ENCODE results near the gene MAU2. TPM values are rescaled to one million over a fixed set of nuclear protein-coding genes. Genes with fewer than 3 reads are reported as not detected.

The MAU2 gene
- total RNA-seq, 4 donors from 2014 or later, result 59.5 to 220 (median 77.6) TPM

GRCh38 chr19:19361075-19361594 lies 40.5 kb downstream of the MAU2 start:
- H3K27me3 ChIP-seq, result no peaks in the 10 kb centered on the region
- 7% methylated on average over 14 of the region's 14 CpGs for WGBS
- DNase-seq (ENCODE audit: low spot score in 2 of 2), result peak; percentile 85 to 87
- H3K4me1 ChIP-seq, result peaks cover 21% of the 10 kb centered on the region
- peaks cover 20% of the 10 kb centered on the region for H3K36me3 ChIP-seq
- no peaks in the 10 kb centered on the region for H3K9me3 ChIP-seq
- peak overlapping the region; percentile 45 for H3K27ac ChIP-seq
- TF ChIP-seq CTCF (IDR thresholded peaks at IDR 0.05), result peak; percentile 71 to 88
- TF ChIP-seq POLR2A (IDR thresholded peaks at IDR 0.05), result no peak
- TF ChIP-seq EP300 (IDR thresholded peaks at IDR 0.05), result no peak
- peak in 1 of 3 donors; percentile 25 for TF ChIP-seq POLR2AphosphoS5 (IDR thresholded peaks at IDR 0.05)
- no peak overlapping the region for H3K4me3 ChIP-seq

DNA sequence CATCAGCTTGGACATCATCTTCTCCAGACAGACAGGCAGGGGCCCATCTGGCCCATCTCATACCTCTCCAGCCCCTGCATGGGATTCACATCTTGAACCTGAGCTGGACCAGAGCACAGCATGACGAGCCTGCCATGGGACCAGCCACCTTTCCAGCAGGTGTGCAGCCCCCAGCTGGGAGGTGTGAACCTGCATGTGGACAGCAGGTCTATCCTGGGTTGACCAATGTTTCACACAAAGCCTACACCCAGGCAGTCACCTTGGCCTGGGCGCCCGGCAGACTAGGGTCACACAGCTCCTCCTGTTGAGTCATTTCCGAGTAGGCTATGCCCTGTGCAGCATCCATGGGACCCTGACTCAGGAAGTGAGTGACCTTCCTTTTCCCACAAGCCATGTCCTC lies 41.4 kb downstream of the MAU2 start:
- no peaks in the 10 kb centered on the region for H3K9me3 ChIP-seq
- H3K27ac ChIP-seq, result no peak overlapping the region
- peaks cover 10% of the 10 kb centered on the region for H3K36me3 ChIP-seq
- DNase-seq (ENCODE audit: low spot score in 2 of 2), result no peak
- H3K4me3 ChIP-seq, result no peak overlapping the region
- no peaks in the 10 kb centered on the region for H3K27me3 ChIP-seq
- TF ChIP-seq POLR2AphosphoS5 (IDR thresholded peaks at IDR 0.05) (no peak), CTCF (IDR thresholded peaks at IDR 0.05) (no peak), EP300 (IDR thresholded peaks at IDR 0.05) (no peak), POLR2A (IDR thresholded peaks at IDR 0.05) (no peak)
- 100% methylated on average over 3 of the region's 4 CpGs for WGBS
- peaks cover 30% of the 10 kb centered on the region for H3K4me1 ChIP-seq

GRCh38 chr19:19366434-19367396 lies 46.1 kb downstream of the MAU2 start:
- Histone ChIP-seq H3K4me3 (no peak overlapping the region), H3K9me3 (no peaks in the 10 kb centered on the region), H3K27ac (no peak overlapping the region), H3K4me1 (peaks cover 23% of the 10 kb centered on the region), H3K27me3 (no peaks in the 10 kb centered on the region), H3K36me3 (no peaks in the 10 kb centered on the region)
- no peak for DNase-seq (ENCODE audit: low spot score in 2 of 2)
- TF ChIP-seq CTCF (IDR thresholded peaks at IDR 0.05) (peak; percentile 82 to 91), POLR2A (IDR thresholded peaks at IDR 0.05) (no peak)
- 45% methylated on average over 17 of the region's 18 CpGs for WGBS

- TF ChIP-seq EP300 (IDR thresholded peaks at IDR 0.05) (no peak), CTCF (IDR thresholded peaks at IDR 0.05) (no peak), POLR2AphosphoS5 (IDR thresholded peaks at IDR 0.05) (no peak), POLR2A (IDR thresholded peaks at IDR 0.05) (no peak)
- DNase-seq (ENCODE audit: low spot score in 2 of 2), result no peak
- no peak overlapping the region for H3K4me3 ChIP-seq
- no peaks in the 10 kb centered on the region for H3K36me3 ChIP-seq
- WGBS, result 68% methylated on average over 4 of the region's 7 CpGs
- H3K4me1 ChIP-seq, result peaks cover 29% of the 10 kb centered on the region
- H3K27ac ChIP-seq, result no peak overlapping the region
- no peaks in the 10 kb centered on the region for H3K9me3 ChIP-seq
- H3K27me3 ChIP-seq, result no peaks in the 10 kb centered on the region
Observed at GRCh38 chr19:19368087-19368486, 47.5 kb downstream of the MAU2 start.

- no peaks in the 10 kb centered on the region for H3K9me3 ChIP-seq
- H3K27me3 ChIP-seq, result no peaks in the 10 kb centered on the region
- H3K27ac ChIP-seq, result no peak overlapping the region
- peaks cover 35% of the 10 kb centered on the region for H3K4me1 ChIP-seq
- H3K4me3 ChIP-seq, result no peak overlapping the region
- no peaks in the 10 kb centered on the region for H3K36me3 ChIP-seq
- WGBS, result 69% methylated on average over 5 of the region's 8 CpGs
- no peak for DNase-seq (ENCODE audit: low spot score in 2 of 2)
- TF ChIP-seq POLR2AphosphoS5 (IDR thresholded peaks at IDR 0.05) (no peak), EP300 (IDR thresholded peaks at IDR 0.05) (no peak), POLR2A (IDR thresholded peaks at IDR 0.05) (no peak), CTCF (IDR thresholded peaks at IDR 0.05) (no peak)
Observed at GRCh38 chr19:19371059-19371458, 50.4 kb downstream of the MAU2 start.
